Stimulated activated CD4-positive, alpha-beta T cell treated with anti-CD3 and anti-CD28 coated beads, Interleukin-2, amount 100 ng/mL, for 24 hours (primary cell): ENCODE results near the gene KCNT1.

Experiments used
- DNase-seq, 2 donors: peaks; one replicate each; pipeline ENCODE4 v3.0.0-alpha.2; 2020

The KCNT1 gene

GRCh38 chr9:135728436-135729110 is 26.6 kb downstream of the KCNT1 start:
- no peak for DNase-seq

DNA sequence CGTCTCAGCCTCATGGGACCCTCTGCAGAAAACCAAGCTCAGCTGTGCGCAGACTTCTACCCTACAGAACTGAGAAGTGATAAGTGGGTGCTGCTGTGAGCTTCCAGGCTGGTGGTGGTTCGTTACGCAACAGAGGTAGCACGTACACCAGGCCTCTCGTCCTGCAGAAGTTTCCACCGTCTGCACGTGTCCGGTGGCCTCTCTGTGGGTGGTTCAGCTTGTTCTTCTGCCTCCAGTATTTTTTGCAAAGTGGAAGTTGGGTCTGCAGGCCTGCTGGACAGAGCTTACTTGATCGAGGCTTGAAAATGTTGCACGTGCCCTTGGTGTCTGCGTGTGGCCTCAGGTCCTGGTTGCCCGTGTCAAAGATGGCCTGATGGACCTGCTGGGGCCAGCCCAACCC is 27.5 kb downstream of the KCNT1 start:
- DNase-seq, result no peak

GRCh38 chr9:135731454-135731853 is 29.5 kb downstream of the KCNT1 start:
- no peak for DNase-seq

DNA sequence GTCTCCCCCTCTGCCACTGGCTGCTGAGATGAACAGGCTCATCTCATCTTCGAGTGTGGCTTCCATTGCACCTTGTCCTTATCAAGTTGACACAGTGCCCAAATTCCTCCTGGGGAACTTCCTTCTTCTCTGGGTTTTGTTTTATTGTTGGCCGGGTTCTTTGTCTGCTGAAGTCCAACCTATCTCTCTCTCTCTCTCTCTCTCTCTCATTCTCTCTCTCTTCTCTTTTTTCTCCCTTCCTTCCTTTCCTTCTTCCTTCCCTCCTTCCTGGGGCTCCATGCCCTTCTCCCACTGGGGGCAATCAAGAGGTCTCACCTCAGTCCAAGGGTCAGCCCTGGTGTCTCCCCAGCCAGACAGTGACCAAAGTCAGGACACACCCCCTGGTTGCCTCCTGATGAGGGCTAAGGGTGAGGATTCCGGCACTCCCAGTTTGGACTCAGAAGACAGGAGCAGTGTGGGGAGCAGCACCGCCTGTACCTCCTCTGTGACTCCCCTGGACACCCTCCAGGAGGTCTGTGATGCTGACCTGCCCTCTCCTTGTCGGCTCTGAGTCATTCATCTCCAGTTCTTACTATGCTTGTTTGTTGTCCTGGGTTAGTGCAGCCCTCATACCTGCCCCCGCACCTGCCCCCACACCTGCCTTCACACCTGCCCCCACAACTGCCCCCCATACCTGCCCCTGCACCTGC is 30.7 kb downstream of the KCNT1 start:
- no peak for DNase-seq

DNA sequence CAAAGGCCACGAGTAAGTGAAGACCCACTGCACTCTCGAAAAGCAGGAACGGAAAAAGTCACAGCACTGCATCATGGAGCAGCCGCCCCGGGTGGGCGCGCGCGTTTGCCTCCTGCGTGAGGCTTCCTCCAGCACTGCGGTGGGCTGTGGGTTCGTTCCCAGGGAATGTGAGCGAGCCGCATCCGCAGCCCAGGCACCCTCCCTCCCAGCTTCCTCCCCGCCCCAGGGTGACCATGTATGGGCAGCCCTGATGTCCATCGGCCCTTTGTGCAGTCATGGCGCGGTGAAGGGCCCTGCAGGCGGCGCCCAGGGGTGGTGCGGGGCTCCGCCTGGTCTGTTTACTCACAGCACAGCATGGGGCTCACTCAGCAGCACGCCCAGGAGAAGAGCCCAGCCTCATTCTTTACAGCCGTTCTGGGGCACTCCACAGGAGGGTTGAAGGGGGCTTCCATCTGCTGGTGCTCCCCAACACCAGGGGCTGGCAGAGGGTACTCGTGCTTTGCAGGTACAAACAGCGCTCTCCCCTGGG is 32.7 kb downstream of the KCNT1 start:
- no peak for DNase-seq

- DNase-seq, result no peak
These were observed 34.4 kb downstream of the KCNT1 start for GRCh38 chr9:135736272-135736978.

- DNase-seq, result no peak
These were observed 35.2 kb downstream of the KCNT1 start for GRCh38 chr9:135736979-135737839.

GRCh38 chr9:135737840-135738521 is 36.0 kb downstream of the KCNT1 start:
- DNase-seq, result no peak

GRCh38 chr9:135739271-135740220 is 37.6 kb downstream of the KCNT1 start:
- DNase-seq, result no peak

DNA sequence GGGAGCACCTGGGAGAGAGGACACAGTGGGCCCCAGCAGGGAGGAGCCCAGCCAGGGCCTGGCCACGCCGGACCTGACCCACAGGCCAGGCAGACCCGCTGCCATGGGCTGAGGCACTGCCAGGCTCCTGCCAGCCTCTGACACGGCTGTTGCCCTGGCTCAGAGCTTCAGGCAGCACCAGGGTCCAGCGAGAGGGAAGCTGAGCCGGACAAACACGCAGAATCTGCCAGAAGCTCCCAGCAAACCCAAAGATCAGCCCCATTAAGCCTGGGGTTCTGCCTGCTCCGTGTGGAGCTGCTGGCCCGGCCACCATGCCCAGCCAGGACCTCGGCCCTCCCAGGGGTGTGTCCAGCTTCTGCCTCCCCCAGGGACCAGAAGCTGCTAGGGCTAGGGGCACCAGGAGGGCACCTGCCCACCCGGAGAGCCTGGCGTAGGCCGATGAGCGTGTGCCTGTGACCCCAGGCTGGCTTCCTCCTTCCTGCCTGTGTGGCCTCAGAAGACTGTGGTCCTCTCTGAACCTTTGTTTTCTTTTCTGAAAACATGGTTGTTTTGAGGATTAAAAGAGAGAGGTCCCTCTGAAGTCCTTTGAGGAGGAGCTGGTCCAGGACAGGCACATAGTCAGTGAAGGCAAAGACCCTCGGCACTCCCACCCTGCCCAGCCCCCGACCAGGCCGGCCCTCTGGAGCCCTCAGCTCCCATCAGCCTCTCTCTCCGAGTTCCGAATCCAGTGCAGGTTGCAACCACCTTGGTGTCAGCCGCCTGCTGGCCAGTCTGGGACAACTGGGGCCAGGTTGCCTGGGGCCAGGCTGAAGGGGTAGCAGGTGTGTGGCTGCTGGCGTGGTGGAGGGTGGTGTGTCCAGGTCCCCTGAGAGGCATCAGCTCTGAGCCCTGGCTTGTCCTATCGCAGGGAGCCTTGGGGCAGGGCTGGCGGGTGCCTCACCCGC is 39.6 kb downstream of the KCNT1 start:
- no peak for DNase-seq

DNA sequence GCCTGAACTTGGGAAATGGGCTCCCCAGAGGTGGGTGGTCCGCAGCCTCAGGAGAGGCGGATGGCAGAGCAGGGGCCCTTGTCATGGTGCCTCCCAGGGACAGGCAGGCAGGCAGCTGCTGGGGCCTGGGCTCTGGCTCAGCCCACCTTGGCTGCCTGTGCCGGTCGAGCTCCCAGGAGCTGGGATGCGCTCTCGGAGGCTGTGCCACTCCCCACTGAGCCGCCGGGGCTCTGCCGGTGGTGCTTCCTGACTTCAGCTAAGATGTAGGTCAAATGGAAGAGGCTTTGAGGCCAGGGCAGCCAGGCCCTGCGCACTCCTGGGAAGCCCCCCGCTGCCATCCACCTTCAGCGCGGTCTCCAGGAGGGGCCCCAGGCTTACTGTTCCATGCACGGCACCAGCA is 41.0 kb downstream of the KCNT1 start:
- no peak for DNase-seq

- no peak for DNase-seq
These were observed 41.8 kb downstream of the KCNT1 start for GRCh38 chr9:135743546-135744332.

GRCh38 chr9:135744333-135745070 is 42.5 kb downstream of the KCNT1 start:
- no peak for DNase-seq

DNA sequence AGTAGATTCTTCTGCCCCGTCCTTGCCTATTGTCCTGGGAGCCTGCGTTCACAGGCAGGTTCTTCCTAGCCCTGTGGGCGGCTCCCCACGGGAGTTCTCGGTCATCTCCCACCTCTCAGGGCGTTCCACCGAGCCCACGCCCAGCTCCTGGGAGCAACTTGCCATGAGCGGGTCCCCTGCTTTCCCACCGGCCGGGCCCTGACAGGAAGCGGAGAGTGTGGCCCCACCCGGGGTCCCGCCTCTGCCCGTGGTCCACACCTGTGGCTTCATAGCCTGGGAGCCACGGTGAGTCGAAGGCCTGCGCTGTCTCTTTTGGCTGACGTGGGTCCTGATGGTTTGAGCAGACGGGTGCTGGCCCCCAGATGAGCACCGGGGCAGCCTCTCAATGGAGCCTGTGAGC is 43.2 kb downstream of the KCNT1 start:
- no peak for DNase-seq

DNA sequence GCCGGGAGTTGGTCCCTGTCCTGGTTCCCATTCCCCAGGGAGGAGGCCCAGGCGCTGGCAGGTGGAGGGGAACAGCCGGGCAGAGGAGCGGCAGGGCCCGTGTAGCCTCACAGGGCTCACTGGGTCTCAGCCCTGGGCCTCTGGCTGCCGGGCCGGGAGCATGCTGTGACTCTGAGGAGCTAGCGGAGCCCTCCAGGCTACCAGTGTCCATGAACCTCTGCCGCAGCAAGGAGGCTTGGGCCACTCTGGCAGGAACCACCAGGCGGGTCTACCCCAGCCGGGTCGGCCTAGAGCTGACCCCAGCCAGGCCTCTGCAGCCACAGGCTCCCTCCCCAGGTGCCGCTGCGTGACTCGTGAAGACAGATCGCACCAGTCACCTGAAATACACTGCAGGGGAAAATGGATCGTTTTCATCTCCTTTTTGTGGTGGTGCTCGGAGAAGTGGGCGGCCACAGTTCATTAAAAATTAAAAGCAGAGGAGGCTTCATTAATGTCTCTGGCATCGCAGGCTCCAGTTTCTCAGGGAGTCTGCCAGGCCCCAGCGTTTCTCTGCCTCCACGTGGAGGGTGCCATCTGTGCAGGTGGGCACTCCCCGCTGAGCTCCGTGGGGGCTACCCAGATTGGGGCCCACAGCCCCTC is 43.8 kb downstream of the KCNT1 start:
- no peak for DNase-seq

DNA sequence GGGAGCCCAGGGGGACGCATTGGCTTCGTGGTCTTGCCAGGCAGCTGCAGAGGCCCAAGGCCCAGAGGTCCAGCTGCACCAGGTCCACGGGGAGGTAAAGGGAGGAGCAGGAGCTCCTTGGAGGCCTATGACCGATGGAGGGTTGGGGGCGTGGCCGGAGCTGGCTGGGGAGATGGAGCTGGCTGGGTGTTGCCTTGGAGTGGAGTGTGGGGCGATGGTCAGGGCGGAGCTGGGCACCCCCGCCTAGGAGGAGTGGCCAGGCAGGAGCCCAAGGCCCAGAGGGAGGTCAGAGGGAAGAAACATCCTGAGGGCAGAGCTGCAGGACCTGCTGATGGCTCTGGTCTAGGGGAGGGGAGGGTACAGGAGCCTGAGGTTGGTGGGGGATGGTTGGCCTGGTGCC is 44.6 kb downstream of the KCNT1 start:
- DNase-seq, result no peak

- DNase-seq, result no peak
These were observed 45.3 kb downstream of the KCNT1 start for GRCh38 chr9:135747311-135747710.

GRCh38 chr9:135748676-135749075 is 46.7 kb downstream of the KCNT1 start:
- no peak for DNase-seq
